Endodermal cell (in vitro differentiated cells): ENCODE measurements around the gene FXR1. TPM values are rescaled to one million over a fixed set of nuclear protein-coding genes. Genes with fewer than 3 reads are reported as not detected.

ENCODE experiments used
- DNase-seq: peaks from one replicate; pipeline ENCODE4 v3.0.0-alpha.2; 2017
- H3K27ac ChIP-seq: 2 replicates; pipeline ENCODE4 v1.5.1; 2013; ENCODE audit warnings: mild to moderate bottlenecking, low read depth, low read length, moderate library complexity
- H3K27me3 ChIP-seq: 2 replicates; pipeline ENCODE4 v1.6.1; 2013; ENCODE audit warnings: mild to moderate bottlenecking, low read length, moderate library complexity; ENCODE audit not compliant: insufficient read depth, control insufficient read depth, poor library complexity, severe bottlenecking
- H3K36me3 ChIP-seq: 2 replicates; pipeline ENCODE4 v1.7.0; 2013; ENCODE audit warnings: mild to moderate bottlenecking, low read length, moderate library complexity; ENCODE audit not compliant: control insufficient read depth, insufficient read depth
- H3K4me1 ChIP-seq: one replicate; pipeline ENCODE4 v1.7.0; 2013; ENCODE audit warnings: low read length; ENCODE audit not compliant: control insufficient read depth, insufficient read depth
- H3K4me3 ChIP-seq: 2 replicates; pipeline ENCODE4 v1.5.1; 2013; ENCODE audit warnings: mild to moderate bottlenecking, low read length, moderate library complexity
- H3K9ac ChIP-seq: 2 replicates; pipeline ENCODE4 v1.6.1; 2013; ENCODE audit warnings: mild to moderate bottlenecking, low read length, moderate library complexity; ENCODE audit not compliant: poor library complexity, severe bottlenecking; ENCODE audit errors: extremely low read depth
- H3K9me3 ChIP-seq: 2 replicates; pipeline ENCODE4 v1.6.1; 2013; ENCODE audit warnings: mild to moderate bottlenecking, low read length, moderate library complexity; ENCODE audit not compliant: control insufficient read depth
- H3K27ac Mint-ChIP-seq: 2 replicates; pipeline ENCODE4 v1.8.0; 2020; ENCODE audit warnings: mixed read lengths
- H3K27me3 Mint-ChIP-seq: 2 replicates; pipeline ENCODE4 v1.8.0; 2021; ENCODE audit warnings: mild to moderate bottlenecking, mixed read lengths; ENCODE audit not compliant: insufficient read depth
- H3K36me3 Mint-ChIP-seq: 2 replicates; pipeline ENCODE4 v1.8.0; 2020; ENCODE audit warnings: low read depth, mixed read lengths
- H3K4me1 Mint-ChIP-seq: 2 replicates; pipeline ENCODE4 v1.8.0; 2020; ENCODE audit warnings: mixed read lengths
- H3K4me3 Mint-ChIP-seq: 2 replicates; pipeline ENCODE4 v1.8.0; 2020; ENCODE audit warnings: mild to moderate bottlenecking, moderate library complexity, mixed read lengths
- H3K9me3 Mint-ChIP-seq: 2 replicates; pipeline ENCODE4 v1.8.0; 2020; ENCODE audit warnings: mild to moderate bottlenecking, mixed read lengths
- WGBS, 2 experiments: methylation state at CpG; one replicate each; pipeline versions ENCODE4 v1.1.5 to v1.1.7; 2013; ENCODE audit warnings: missing lambda C conversion rate in 2 of 2, mixed read lengths in 1 of 2; ENCODE audit not compliant: insufficient coverage in 1 of 2, insufficient read length in 1 of 2; 5-methylcytosine and 5-hydroxymethylcytosine counted together
- total RNA-seq, 2 donors: library from RNA; stranded (reverse); fragmentation: NEBNext Ultra II Directional in 1 of 2; extraction: Animal tissue kit (Norgen Biotek cat#: 25700) in 1 of 2; gene quantifications; 2 replicates in 1 of 2; 3 replicates in 1 of 2; pipeline ENCODE4 v1.2.1, GENCODE V29; 2021
- TF ChIP-seq, protein P1 (sequence below): fragments of 200-600 bp; sonication (generic); conservative IDR thresholded peaks from 2 replicates; pipeline ENCODE4 v1.5.0; 2021; ENCODE audit warnings: antibody characterized with exemption, mild to moderate bottlenecking

FXR1 gene
- total RNA-seq, 2 donors from 2014 or later = 252 to 298 TPM

DNA sequence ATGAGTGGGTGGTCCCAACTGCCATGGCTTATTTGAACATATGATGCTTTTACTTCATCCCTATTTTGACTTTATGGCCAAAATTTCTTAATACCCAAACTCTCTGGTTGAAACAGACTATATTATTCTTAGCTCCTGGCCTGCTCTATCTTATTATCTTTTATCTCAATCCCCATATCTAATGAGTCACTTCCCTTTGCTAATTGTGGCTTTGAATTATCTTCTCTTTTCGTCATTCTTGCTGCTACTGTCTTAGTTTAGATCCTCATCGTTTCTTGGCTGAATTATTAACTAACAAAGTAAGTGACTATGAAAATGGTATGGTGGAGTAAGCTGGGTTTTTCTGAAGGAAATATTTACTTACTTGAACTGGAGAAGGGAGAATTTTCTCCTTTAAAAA is 105.2 kb downstream of the FXR1 start:
- Histone ChIP-seq H3K4me3 (no peak overlapping the region), H3K4me1 (no peaks in the 10 kb centered on the region), H3K9me3 (peaks cover 4% of the 10 kb centered on the region), H3K27me3 (no peaks in the 10 kb centered on the region), H3K36me3 (no peaks in the 10 kb centered on the region), H3K9ac (no peak overlapping the region), H3K27ac (no peak overlapping the region)
- WGBS, 2 experiments = 94% methylated on average over 2 of the region's 2 CpGs; no CpG with 5 or more reads in 1 of the 2 experiments
- peaks cover 2% of the 10 kb centered on the region for H3K9me3 Mint-ChIP-seq
- H3K4me1 Mint-ChIP-seq = no peaks in the 10 kb centered on the region
- H3K27me3 Mint-ChIP-seq = no peaks in the 10 kb centered on the region
- no peak for DNase-seq
- TF ChIP-seq, protein P1, sequence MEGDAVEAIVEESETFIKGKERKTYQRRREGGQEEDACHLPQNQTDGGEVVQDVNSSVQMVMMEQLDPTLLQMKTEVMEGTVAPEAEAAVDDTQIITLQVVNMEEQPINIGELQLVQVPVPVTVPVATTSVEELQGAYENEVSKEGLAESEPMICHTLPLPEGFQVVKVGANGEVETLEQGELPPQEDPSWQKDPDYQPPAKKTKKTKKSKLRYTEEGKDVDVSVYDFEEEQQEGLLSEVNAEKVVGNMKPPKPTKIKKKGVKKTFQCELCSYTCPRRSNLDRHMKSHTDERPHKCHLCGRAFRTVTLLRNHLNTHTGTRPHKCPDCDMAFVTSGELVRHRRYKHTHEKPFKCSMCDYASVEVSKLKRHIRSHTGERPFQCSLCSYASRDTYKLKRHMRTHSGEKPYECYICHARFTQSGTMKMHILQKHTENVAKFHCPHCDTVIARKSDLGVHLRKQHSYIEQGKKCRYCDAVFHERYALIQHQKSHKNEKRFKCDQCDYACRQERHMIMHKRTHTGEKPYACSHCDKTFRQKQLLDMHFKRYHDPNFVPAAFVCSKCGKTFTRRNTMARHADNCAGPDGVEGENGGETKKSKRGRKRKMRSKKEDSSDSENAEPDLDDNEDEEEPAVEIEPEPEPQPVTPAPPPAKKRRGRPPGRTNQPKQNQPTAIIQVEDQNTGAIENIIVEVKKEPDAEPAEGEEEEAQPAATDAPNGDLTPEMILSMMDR = no peak
- H3K36me3 Mint-ChIP-seq = no peaks in the 10 kb centered on the region
- H3K27ac Mint-ChIP-seq = no peak overlapping the region
- no peak overlapping the region for H3K4me3 Mint-ChIP-seq

DNA sequence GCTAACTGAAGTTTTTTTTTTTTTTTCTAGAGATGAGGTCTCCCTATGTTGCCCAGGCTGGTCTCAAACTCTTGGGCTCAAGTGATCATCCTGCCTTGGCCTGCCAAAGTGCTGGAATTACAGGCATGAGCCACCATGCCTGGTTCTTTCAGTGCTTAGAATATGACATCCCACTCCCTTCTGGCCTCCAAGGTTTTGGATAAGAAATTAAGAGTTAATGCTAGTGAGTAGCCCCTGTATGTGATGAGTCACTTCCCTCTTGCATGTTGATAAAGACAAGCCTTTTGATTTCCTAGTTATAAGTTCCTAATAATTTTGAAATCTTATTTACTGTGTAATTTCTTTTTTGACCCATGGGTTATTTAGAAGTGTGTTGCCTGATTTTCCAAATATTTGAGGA is 112.7 kb downstream of the FXR1 start:
- Mint-ChIP-seq H3K36me3 (no peaks in the 10 kb centered on the region), H3K9me3 (peaks cover 13% of the 10 kb centered on the region), H3K4me1 (no peaks in the 10 kb centered on the region), H3K27ac (no peak overlapping the region), H3K27me3 (no peaks in the 10 kb centered on the region), H3K4me3 (no peak overlapping the region)
- Histone ChIP-seq H3K36me3 (no peaks in the 10 kb centered on the region), H3K9me3 (peaks cover 22% of the 10 kb centered on the region), H3K9ac (no peak overlapping the region), H3K4me3 (no peak overlapping the region), H3K27me3 (no peaks in the 10 kb centered on the region), H3K27ac (no peak overlapping the region), H3K4me1 (no peaks in the 10 kb centered on the region)
- TF ChIP-seq, protein P1 = no peak
- no peak for DNase-seq

DNA sequence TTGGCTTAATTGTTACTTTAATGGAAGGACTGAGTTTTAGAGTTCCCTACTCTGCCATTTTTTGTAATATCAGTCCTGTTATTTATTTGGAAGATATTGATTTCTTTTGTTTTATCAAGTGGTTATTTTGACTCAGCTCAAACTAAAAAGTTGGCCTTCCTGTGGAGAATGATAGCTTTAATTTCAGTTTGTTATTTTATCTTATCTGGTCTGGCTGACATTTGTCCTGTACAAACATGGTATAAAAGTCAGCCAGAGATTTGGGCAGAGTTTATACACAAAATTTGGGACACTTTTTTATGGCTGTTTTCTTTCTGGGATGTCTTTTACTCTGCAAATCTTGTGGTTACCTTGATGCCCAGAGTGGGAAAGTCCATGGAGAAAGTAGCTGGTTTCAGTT is 118.5 kb downstream of the FXR1 start:
- Mint-ChIP-seq H3K36me3 (no peaks in the 10 kb centered on the region), H3K4me3 (no peak overlapping the region), H3K27ac (no peak overlapping the region), H3K9me3 (no peaks in the 10 kb centered on the region), H3K4me1 (no peaks in the 10 kb centered on the region), H3K27me3 (no peaks in the 10 kb centered on the region)
- no peak overlapping the region for H3K4me3 ChIP-seq
- no peak overlapping the region for H3K27ac ChIP-seq
- H3K4me1 ChIP-seq = no peaks in the 10 kb centered on the region
- H3K9me3 ChIP-seq = peaks cover under 1% of the 10 kb centered on the region
- no peaks in the 10 kb centered on the region for H3K36me3 ChIP-seq
- no peaks in the 10 kb centered on the region for H3K27me3 ChIP-seq
- no peak overlapping the region for H3K9ac ChIP-seq
- no peak for DNase-seq
- TF ChIP-seq, protein P1 = no peak

Other genes with a start within 250 kb of the FXR1 start
- gene CCDC39, start 233.2 kb upstream of the FXR1 start, total RNA-seq = 1 to 10 TPM in 1 of 2 donors, under 1 TPM in 1; 0.20 to 1.1 TPM
- gene DNAJC19, start 77.1 kb downstream of the FXR1 start, total RNA-seq = 10 to 100 TPM; 60.1 to 70.2 TPM